SK-N-SH (cell line): ENCODE data around the gene PRPH. TPM values are rescaled to one million over a fixed set of nuclear protein-coding genes. Genes with fewer than 3 reads are reported as not detected.
"Not testable (repeated sequence)": the region's sequence is repeated elsewhere in the genome, so short reads cannot be mapped to it uniquely, and the experiment has no call there.

Experiments used
- CTCF ChIA-PET: fragments of 300-600, 350-600 bp; formaldehyde crosslinking; extraction: SDS; loops from one replicate; lab custom pipeline; 2021; lab: Yijun Ruan, JAX
- POLR2A ChIA-PET: fragments of 350-600 bp; sonication (Branson Sonifier 250); formaldehyde crosslinking; extraction: SDS; loops from one replicate; lab custom pipeline; 2020; ENCODE audit warnings: antibody characterized with exemption, inconsistent platforms; lab: Yijun Ruan, JAX
- DNase-seq: peaks from one replicate; pipeline ENCODE4 v3.0.0; 2012
- H2AFZ ChIP-seq: fragments of 200-600 bp; sonication (generic); 2 replicates; pipeline ENCODE4 v1.8.1; 2016; ENCODE audit warnings: antibody characterized with exemption, mild to moderate bottlenecking, low read depth
- H3F3A ChIP-seq: fragments of 200-600 bp; sonication (generic); replicated peaks from 2 replicates; pipeline ENCODE3; 2016; ENCODE audit warnings: antibody characterized with exemption, mild to moderate bottlenecking; ENCODE audit not compliant: insufficient read depth
- H3K27ac ChIP-seq, 2 experiments: fragments of 200-500 bp in 1 of 2; fragments of 200-600 bp in 1 of 2; sonication (Bioruptor generic) in 1 of 2; sonication (generic), shearing (Covaris generic) in 1 of 2; 2 replicates each; pipeline versions ENCODE4 v1.5.1 to v1.6.1; 2014 to 2016; ENCODE audit warnings: low read depth in 2 of 2, inconsistent platforms in 1 of 2, low read length in 1 of 2, mild to moderate bottlenecking in 1 of 2, mixed read lengths in 1 of 2
- H3K27me3 ChIP-seq: fragments of 200-600 bp; sonication (generic), shearing (Covaris generic); 2 replicates; pipeline ENCODE4 v1.6.1; 2016; ENCODE audit warnings: mixed run types; ENCODE audit not compliant: insufficient read depth
- H3K36me3 ChIP-seq, 2 experiments: fragments of 200-500 bp in 1 of 2; fragments of 200-600 bp in 1 of 2; sonication (Bioruptor generic) in 1 of 2; sonication (generic) in 1 of 2; replicated peaks in 1 of 2; 2 replicates each; pipeline versions ENCODE3 to v1.5.1; 2014 to 2016; ENCODE audit warnings: low read length in 1 of 2, mild to moderate bottlenecking in 1 of 2; ENCODE audit not compliant: insufficient read depth in 2 of 2, control insufficient read depth in 1 of 2
- H3K4me1 ChIP-seq, 2 experiments: fragments of 200-500 bp in 1 of 2; fragments of 200-600 bp in 1 of 2; sonication (Bioruptor generic) in 1 of 2; sonication (generic), shearing (Covaris generic) in 1 of 2; 2 replicates each; pipeline versions ENCODE4 v1.5.1 to v1.6.1; 2014 to 2016; ENCODE audit warnings: low read depth in 1 of 2, low read length in 1 of 2, mixed run types in 1 of 2; ENCODE audit not compliant: insufficient read depth in 2 of 2, control insufficient read depth in 1 of 2
- H3K4me2 ChIP-seq: fragments of 200-600 bp; sonication (generic), shearing (Covaris generic); 2 replicates; pipeline ENCODE4 v1.6.1; 2017; ENCODE audit warnings: mixed run types
- H3K4me3 ChIP-seq, 2 experiments: fragments of 200-500 bp in 1 of 2; fragments of 200-600 bp in 1 of 2; sonication (Bioruptor generic) in 1 of 2; sonication (generic), shearing (Covaris generic) in 1 of 2; 2 replicates each; pipeline versions ENCODE4 v1.5.1 to v1.8.1; 2014 to 2016; ENCODE audit warnings: low read depth in 2 of 2, inconsistent platforms in 1 of 2, low read length in 1 of 2, mild to moderate bottlenecking in 1 of 2, mixed read lengths in 1 of 2, moderate library complexity in 1 of 2
- H3K79me2 ChIP-seq: fragments of 200-600 bp; sonication (generic); 2 replicates; pipeline ENCODE4 v1.8.1; 2017; ENCODE audit warnings: mild to moderate bottlenecking; ENCODE audit not compliant: insufficient read depth
- H3K9ac ChIP-seq: fragments of 200-600 bp; sonication (generic); 2 replicates; pipeline ENCODE4 v1.6.1; 2017; ENCODE audit warnings: mixed run types
- H3K9me2 ChIP-seq: fragments of 200-600 bp; sonication (generic); 2 replicates; pipeline ENCODE4 v1.6.1; 2017; ENCODE audit warnings: mixed run types
- H3K9me3 ChIP-seq: fragments of 200-600 bp; sonication (generic); 2 replicates; pipeline ENCODE4 v1.6.1; 2017; ENCODE audit warnings: mixed run types, mild to moderate bottlenecking, moderate library complexity
- H4K20me1 ChIP-seq: fragments of 200-600 bp; sonication (generic); 2 replicates; pipeline ENCODE4 v1.6.1; 2017; ENCODE audit warnings: mild to moderate bottlenecking, mixed run types; ENCODE audit not compliant: insufficient read depth
- ELF1 ChIP-seq: IDR thresholded peaks from 2 replicates; pipeline ENCODE4 v1.4.0; 2012
- FOXM1 ChIP-seq: IDR thresholded peaks from 2 replicates; pipeline ENCODE4 v1.4.0; 2012; ENCODE audit warnings: low read depth, mild to moderate bottlenecking
- GABPA ChIP-seq: IDR thresholded peaks from 2 replicates; pipeline ENCODE4 v1.4.0; 2012; ENCODE audit warnings: low read depth, mild to moderate bottlenecking
- RXRA ChIP-seq: IDR thresholded peaks from 2 replicates; pipeline ENCODE4 v1.4.0; 2012; ENCODE audit warnings: low read depth, mild to moderate bottlenecking, borderline replicate concordance
- TAF1 ChIP-seq: IDR thresholded peaks from 2 replicates; pipeline ENCODE4 v1.6.1; 2012; ENCODE audit warnings: low read depth, mild to moderate bottlenecking, low read length, moderate library complexity, borderline replicate concordance
- ZBTB33 ChIP-seq: IDR thresholded peaks from 2 replicates; pipeline ENCODE4 v1.4.0; 2012; ENCODE audit warnings: low read depth, borderline replicate concordance
- WGBS: methylation state at CpG from one replicate; pipeline ENCODE4 v1.1.6; 2017; ENCODE audit warnings: low lambda C conversion rate; 5-methylcytosine and 5-hydroxymethylcytosine counted together
- polyA plus RNA-seq, 3 experiments: library from polyadenylated mRNA; depleted of rRNA; stranded (reverse); fragments of >200 nt; gene quantifications; 2 replicates each; pipeline ENCODE4 v1.2.3, GENCODE V29; 2012

The PRPH gene
- polyA plus RNA-seq, 1 of the 3 experiments (the other 2 are of a cell fraction): 1.9 TPM

GRCh38 chr12:49255857-49256637, 38.9 kb upstream of the PRPH start (continued):
- TF ChIP-seq ZBTB33 (no peak), RXRA (no peak), FOXM1 (no peak), GABPA (no peak), ELF1 (no peak)

- POLR2A ChIA-PET, H2AFZ ChIP-seq, H3K4me2 ChIP-seq, H3K27me3 ChIP-seq, H3K79me2 ChIP-seq, H4K20me1 ChIP-seq, H3K36me3 ChIP-seq, DNase-seq, H3K9me2 ChIP-seq, H3K9ac ChIP-seq, H3K4me3 ChIP-seq, H3K27ac ChIP-seq, H3K9me3 ChIP-seq: not testable (repeated sequence)
- CTCF ChIA-PET: interaction anchor here (0.7 to 1.8 kb wide), 4 partner anchors 74 to 194 kb away, joined by 3 to 7 read pairs (median 4); partner anchors contain the start of gene DNAJC22
- WGBS: 91% methylated on average over 10 of the region's 10 CpGs
- H3F3A ChIP-seq: peaks cover 30% of the 10 kb centered on the region
- H3K4me1 ChIP-seq: peaks cover 0 to 11% of the 10 kb centered on the region in 2 experiments; a peak in 2 of 4 replicates
Measured at GRCh38 chr12:49257508-49258184, 37.3 kb upstream of the PRPH start.

- H3K4me3 ChIP-seq: no peak overlapping the region
- H3F3A ChIP-seq: peaks cover 40% of the 10 kb centered on the region
- no peaks in the 10 kb centered on the region for H3K9me2 ChIP-seq
- POLR2A ChIA-PET: no interaction called here
- no peaks in the 10 kb centered on the region for H4K20me1 ChIP-seq
- CTCF ChIA-PET: interaction anchor here (1.2 to 1.8 kb wide), 4 partner anchors 24 to 88 kb away, joined by 4 to 7 read pairs (median 6); partner anchors contain the start of gene DNAJC22
- no peaks in the 10 kb centered on the region for H3K9me3 ChIP-seq
- H3K79me2 ChIP-seq: no peaks in the 10 kb centered on the region
- no peak for TF ChIP-seq TAF1
- TF ChIP-seq, all 33 proteins: peak for 0
- Histone ChIP-seq H3K36me3 (no peaks in the 10 kb centered on the region), H3K27me3 (no peaks in the 10 kb centered on the region), H2AFZ (peak overlapping the region; percentile 74), H3K4me2 (no peak overlapping the region), H3K4me1 (peaks cover 0 to 15% of the 10 kb centered on the region in 2 experiments; a peak in 2 of 4 replicates), H3K27ac (peak overlapping the region in 1 of 2 experiments; percentile 78; a peak in 2 of 4 replicates), H3K9ac (no peak overlapping the region; the same call in 1 of the 2 replicates)
- WGBS: 88% methylated on average over 4 of the region's 4 CpGs
- no peak for DNase-seq
Measured at GRCh38 chr12:49259452-49259851, 35.5 kb upstream of the PRPH start.
